H1 (cell line): ENCODE measurements around the gene NHERF2. TPM values are rescaled to one million over a fixed set of nuclear protein-coding genes. Genes with fewer than 3 reads are reported as not detected.

Experiments used
- CTCF ChIA-PET: fragments of 300-600 bp; sonication (Branson Sonifier 250); formaldehyde crosslinking; loops from one replicate; lab custom pipeline; 2021; ENCODE audit not compliant: partially characterized antibody; lab: Charles Lee
- POLR2A ChIA-PET: fragments of 300-600 bp; sonication (Branson Sonifier 250); formaldehyde crosslinking; loops from one replicate; lab custom pipeline; 2021; ENCODE audit warnings: inconsistent platforms; ENCODE audit not compliant: partially characterized antibody; lab: Charles Lee
- DNase-seq, 2 experiments: peaks; one replicate each; pipeline versions ENCODE4 v3.0.0 to v3.0.0-alpha.2; 2010 to 2022; ENCODE audit warnings: low spot score in 2 of 2, low read depth in 1 of 2, mixed read lengths in 1 of 2
- FAIRE-seq: peaks from 2 replicates; lab custom pipeline; 2011; peaks lifted over from hg19 to GRCh38; lab: Jason Lieb, UNC
- H2AFZ ChIP-seq: 2 replicates; pipeline ENCODE4 v1.8.1; 2012; ENCODE audit warnings: low read length, inconsistent platforms
- H2AK5ac ChIP-seq: 2 replicates; pipeline ENCODE4 v1.6.1; 2013; ENCODE audit warnings: low read depth, low read length
- H2BK120ac ChIP-seq: replicated peaks from 2 replicates; pipeline ENCODE3; 2013; ENCODE audit warnings: low read depth, low read length, inconsistent platforms
- H2BK12ac ChIP-seq: 2 replicates; pipeline ENCODE4 v1.6.1; 2013; ENCODE audit warnings: low read depth, low read length
- H2BK15ac ChIP-seq: 2 replicates; pipeline ENCODE4 v1.6.1; 2013; ENCODE audit warnings: low read length
- H2BK20ac ChIP-seq: 2 replicates; pipeline ENCODE4 v1.6.1; 2013; ENCODE audit warnings: low read length
- H2BK5ac ChIP-seq: 2 replicates; pipeline ENCODE4 v1.6.1; 2013; ENCODE audit warnings: low read depth, low read length
- H3K14ac ChIP-seq: 2 replicates; pipeline ENCODE4 v1.6.1; 2013; ENCODE audit warnings: inconsistent platforms; ENCODE audit not compliant: insufficient read length
- H3K18ac ChIP-seq: 2 replicates; pipeline ENCODE4 v1.6.1; 2013; ENCODE audit warnings: low read length; ENCODE audit errors: extremely low read depth
- H3K23ac ChIP-seq: 2 replicates; pipeline ENCODE4 v1.6.1; 2013; ENCODE audit warnings: inconsistent platforms; ENCODE audit not compliant: insufficient read length
- H3K23me2 ChIP-seq: 2 replicates; pipeline ENCODE4 v1.6.1; 2013; ENCODE audit warnings: low read depth, low read length
- H3K27ac ChIP-seq: 2 replicates; pipeline ENCODE4 v1.6.1; 2011; ENCODE audit warnings: low read depth, low read length, inconsistent platforms
- H3K27me3 ChIP-seq, 4 experiments: replicated peaks in 1 of 4; 1 replicate in 1 of 4; 2 replicates in 3 of 4; pipeline versions ENCODE4 v1.6.1 to v1.8.1; 2011 to 2013; ENCODE audit warnings: low read length in 3 of 4, mild to moderate bottlenecking in 3 of 4, inconsistent platforms in 2 of 4, mixed read lengths in 2 of 4, moderate library complexity in 1 of 4; ENCODE audit not compliant: control insufficient read depth in 3 of 4, insufficient read depth in 3 of 4; ENCODE audit errors: extremely low read depth in 1 of 4
- H3K36me3 ChIP-seq, 4 experiments: 2 replicates each; pipeline versions ENCODE4 v1.6.1 to v1.8.1; 2011 to 2013; ENCODE audit warnings: mild to moderate bottlenecking in 4 of 4, low read length in 3 of 4, moderate library complexity in 2 of 4, control low read depth in 1 of 4, inconsistent platforms in 1 of 4; ENCODE audit not compliant: insufficient read depth in 4 of 4, control insufficient read depth in 2 of 4
- H3K4ac ChIP-seq: replicated peaks from 2 replicates; pipeline ENCODE3; 2013; ENCODE audit warnings: low read length, low read depth, mixed read lengths, inconsistent platforms; ENCODE audit not compliant: insufficient read length
- H3K4me1 ChIP-seq, 4 experiments: replicated peaks in 1 of 4; 1 replicate in 1 of 4; 2 replicates in 3 of 4; pipeline versions ENCODE4 v1.6.1 to v1.8.1; 2011 to 2013; ENCODE audit warnings: low read length in 3 of 4, inconsistent platforms in 2 of 4, mixed read lengths in 1 of 4; ENCODE audit not compliant: insufficient read depth in 4 of 4, control insufficient read depth in 3 of 4
- H3K4me2 ChIP-seq, 2 experiments: 2 replicates each; pipeline versions ENCODE4 v1.6.1 to v1.8.1; 2011 to 2013; ENCODE audit warnings: low read depth in 2 of 2, low read length in 2 of 2, control low read depth in 1 of 2, inconsistent platforms in 1 of 2, mild to moderate bottlenecking in 1 of 2; ENCODE audit not compliant: insufficient read depth in 1 of 2
- H3K4me3 ChIP-seq, 4 experiments: fragments of 200-600, 300-600 bp in 1 of 4; sonication (generic), shearing (Covaris generic), sonication (Bioruptor Twin) in 1 of 4; 2 replicates each; pipeline versions ENCODE4 v1.5.1 to v1.8.1; 2011 to 2016; ENCODE audit warnings: low read length in 4 of 4, low read depth in 3 of 4, control low read depth in 2 of 4, inconsistent platforms in 2 of 4, mild to moderate bottlenecking in 2 of 4, mixed read lengths in 1 of 4, moderate library complexity in 1 of 4; ENCODE audit not compliant: insufficient read depth in 2 of 4; ENCODE audit errors: extremely low read depth in 1 of 4
- H3K56ac ChIP-seq: replicated peaks from 2 replicates; pipeline ENCODE3; 2013; ENCODE audit warnings: low read depth, mild to moderate bottlenecking, mixed read lengths, low read length, inconsistent platforms; ENCODE audit not compliant: insufficient read length
- H3K79me1 ChIP-seq: 2 replicates; pipeline ENCODE4 v1.6.1; 2013; ENCODE audit warnings: low read depth, low read length, control low read depth
- H3K79me2 ChIP-seq, 2 experiments: 2 replicates each; pipeline versions ENCODE4 v1.6.1 to v1.8.1; 2012 to 2013; ENCODE audit warnings: low read length in 2 of 2, mild to moderate bottlenecking in 2 of 2, inconsistent platforms in 1 of 2; ENCODE audit not compliant: insufficient read depth in 2 of 2, control insufficient read depth in 1 of 2
- H3K9ac ChIP-seq, 4 experiments: replicated peaks in 1 of 4; 1 replicate in 1 of 4; 2 replicates in 3 of 4; pipeline versions ENCODE4 v1.6.1 to v1.8.1; 2011 to 2013; ENCODE audit warnings: low read depth in 3 of 4, low read length in 3 of 4, control low read depth in 2 of 4, mild to moderate bottlenecking in 2 of 4, moderate library complexity in 2 of 4, inconsistent platforms in 1 of 4; ENCODE audit errors: extremely low read depth in 1 of 4
- H3K9me3 ChIP-seq, 2 experiments: 2 replicates each; pipeline versions ENCODE4 v1.6.1 to v1.8.1; 2012 to 2013; ENCODE audit warnings: mild to moderate bottlenecking in 2 of 2, moderate library complexity in 2 of 2, control low read depth in 1 of 2, inconsistent platforms in 1 of 2, low read depth in 1 of 2, low read length in 1 of 2, mixed read lengths in 1 of 2; ENCODE audit not compliant: insufficient read depth in 2 of 2
- H4K20me1 ChIP-seq, 2 experiments: replicated peaks in 1 of 2; 2 replicates each; pipeline versions ENCODE3 to v1.8.1; 2011 to 2013; ENCODE audit warnings: inconsistent platforms in 2 of 2, low read length in 2 of 2, mild to moderate bottlenecking in 1 of 2; ENCODE audit not compliant: insufficient read depth in 2 of 2, control insufficient read depth in 1 of 2
- H4K5ac ChIP-seq: 2 replicates; pipeline ENCODE4 v1.6.1; 2013; ENCODE audit warnings: low read length, low read depth, mixed read lengths, inconsistent platforms; ENCODE audit not compliant: insufficient read length
- H4K8ac ChIP-seq: 2 replicates; pipeline ENCODE4 v1.8.0; 2013; ENCODE audit warnings: mild to moderate bottlenecking, moderate library complexity, low read length, inconsistent platforms; ENCODE audit not compliant: insufficient read depth; ENCODE audit errors: extremely low read depth
- H4K91ac ChIP-seq: replicated peaks from 2 replicates; pipeline ENCODE3; 2013; ENCODE audit warnings: low read length, mixed read lengths, inconsistent platforms; ENCODE audit not compliant: insufficient read length
- SIRT6 ChIP-seq: IDR thresholded peaks from one replicate; pipeline ENCODE4 v1.7.1; 2012; ENCODE audit warnings: low read length, inconsistent platforms
- SP4 ChIP-seq: IDR thresholded peaks from 2 replicates; pipeline ENCODE4 v1.6.1; 2012; ENCODE audit warnings: low read length, inconsistent platforms
- TEAD4 ChIP-seq: IDR thresholded peaks from 2 replicates; pipeline ENCODE4 v1.6.1; 2012; ENCODE audit warnings: low read depth, low read length, inconsistent platforms, mixed read lengths
- WGBS, 2 experiments: shearing (Covaris generic) in 1 of 2; methylation state at CpG; one replicate each; pipeline versions ENCODE4 v1.1.6 to v1.1.7; 2013 to 2015; ENCODE audit warnings: low lambda C conversion rate in 2 of 2, mixed read lengths in 2 of 2, inconsistent platforms in 1 of 2, low coverage in 1 of 2, missing lambda C conversion rate in 1 of 2; ENCODE audit not compliant: insufficient replicate concordance in 2 of 2, insufficient coverage in 1 of 2, insufficient read length in 1 of 2; ENCODE audit errors: extremely low coverage in 1 of 2, missing lambda C conversion rate in 1 of 2; 5-methylcytosine and 5-hydroxymethylcytosine counted together
- polyA plus RNA-seq, 7 experiments: library from polyadenylated mRNA; depleted of rRNA in 3 of 7; stranded (reverse) in 5 of 7; unstranded in 2 of 7; fragments of >200 nt in 5 of 7; fragments of 200-250 nt in 2 of 7; gene quantifications; 1 replicate in 5 of 7; 2 replicates in 1 of 7; 4 replicates in 1 of 7; pipeline versions ENCODE4 v1.2.1 to v1.2.3, GENCODE V29; 2011 to 2013; ENCODE audit warnings: missing spikeins in 2 of 7, mixed read lengths in 2 of 7
- total RNA-seq: library from RNA; stranded (reverse); fragmentation: NEBNext Ultra II Directional; extraction: Animal tissue kit (Norgen Biotek cat#: 25700); gene quantifications from 2 replicates; pipeline ENCODE4 v1.2.1, GENCODE V29; 2021

Gene NHERF2
- total and polyA plus RNA-seq, 2 of the 8 experiments (the other 6 are each of a cell fraction or from before 2014, with no cell fraction given), result 13.9 to 19.3 TPM

GRCh38 chr16:2079991-2080390 lies 53.3 kb downstream of the NHERF2 start:
- Histone ChIP-seq H3K36me3 (peaks cover 0 to 23% (median 2%) of the 10 kb centered on the region in 4 experiments; a peak in 5 of 8 replicates), H2BK12ac (no peak overlapping the region), H4K8ac (no peak overlapping the region), H3K4ac (no peak overlapping the region), H2BK20ac (no peak overlapping the region), H3K27ac (no peak overlapping the region), H3K56ac (no peak overlapping the region), H3K4me2 (no peak overlapping the region), H2AFZ (no peak overlapping the region), H2BK15ac (no peak overlapping the region), H2BK5ac (no peak overlapping the region), H3K23ac (no peak overlapping the region), H3K23me2 (no peaks in the 10 kb centered on the region), H3K18ac (no peak overlapping the region), H3K79me1 (no peaks in the 10 kb centered on the region), H4K20me1 (peaks cover 4 to 7% of the 10 kb centered on the region in 2 experiments), H3K4me1 (no peaks in the 10 kb centered on the region), H3K9me3 (no peaks in the 10 kb centered on the region), H3K79me2 (no peaks in the 10 kb centered on the region), H3K4me3 (no peak overlapping the region), H2BK120ac (no peak overlapping the region), H3K27me3 (no peaks in the 10 kb centered on the region), H4K91ac (no peak overlapping the region), H2AK5ac (no peak overlapping the region), H3K9ac (no peak overlapping the region), H4K5ac (no peak overlapping the region), H3K14ac (no peak overlapping the region)
- ChIA-PET CTCF (interaction anchor here (0.6 to 4.4 kb wide), 6 partner anchors 8 to 60 kb away, joined by 4 to 25 read pairs (median 10); no protein-coding TSS in a partner anchor), POLR2A (interaction anchor here (0.9 to 8.8 kb wide), 3 partner anchors 10 to 87 kb away, joined by 3 to 50 read pairs (median 3); no protein-coding TSS in a partner anchor)
- 94% methylated on average over 16 of the region's 16 CpGs; no CpG with 5 or more reads in 1 of the 2 experiments for WGBS, 2 experiments
- no peak for FAIRE-seq
- no peak for TF ChIP-seq TEAD4
- no peak for TF ChIP-seq SIRT6
- TF ChIP-seq SP4, result no peak
- DNase-seq, result no peak
